ENCODE results near the gene RECK.

DNA sequence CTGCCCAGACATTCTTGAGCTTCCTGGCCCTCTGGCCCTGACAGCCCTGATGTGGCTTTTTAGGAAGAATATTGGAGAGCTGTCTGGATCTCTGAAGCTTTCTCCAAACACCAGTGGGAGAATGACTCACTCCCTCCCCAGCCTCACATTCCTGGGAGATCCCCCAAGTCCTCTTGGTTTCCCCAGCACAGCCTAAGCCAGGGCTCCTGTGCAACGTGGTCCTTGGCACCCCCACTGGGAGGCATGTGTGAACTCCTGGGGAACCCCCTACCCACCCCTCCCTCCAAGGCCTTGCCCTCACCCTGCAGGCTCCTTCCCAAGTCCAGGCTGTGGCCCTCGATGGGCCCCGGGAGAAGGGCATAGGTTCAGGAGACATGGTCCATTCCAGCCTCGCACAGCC is 112.5 kb downstream of the RECK start:
- TF ChIP-seq, protein P1, sequence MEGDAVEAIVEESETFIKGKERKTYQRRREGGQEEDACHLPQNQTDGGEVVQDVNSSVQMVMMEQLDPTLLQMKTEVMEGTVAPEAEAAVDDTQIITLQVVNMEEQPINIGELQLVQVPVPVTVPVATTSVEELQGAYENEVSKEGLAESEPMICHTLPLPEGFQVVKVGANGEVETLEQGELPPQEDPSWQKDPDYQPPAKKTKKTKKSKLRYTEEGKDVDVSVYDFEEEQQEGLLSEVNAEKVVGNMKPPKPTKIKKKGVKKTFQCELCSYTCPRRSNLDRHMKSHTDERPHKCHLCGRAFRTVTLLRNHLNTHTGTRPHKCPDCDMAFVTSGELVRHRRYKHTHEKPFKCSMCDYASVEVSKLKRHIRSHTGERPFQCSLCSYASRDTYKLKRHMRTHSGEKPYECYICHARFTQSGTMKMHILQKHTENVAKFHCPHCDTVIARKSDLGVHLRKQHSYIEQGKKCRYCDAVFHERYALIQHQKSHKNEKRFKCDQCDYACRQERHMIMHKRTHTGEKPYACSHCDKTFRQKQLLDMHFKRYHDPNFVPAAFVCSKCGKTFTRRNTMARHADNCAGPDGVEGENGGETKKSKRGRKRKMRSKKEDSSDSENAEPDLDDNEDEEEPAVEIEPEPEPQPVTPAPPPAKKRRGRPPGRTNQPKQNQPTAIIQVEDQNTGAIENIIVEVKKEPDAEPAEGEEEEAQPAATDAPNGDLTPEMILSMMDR (conservative IDR thresholded peaks at IDR 0.05), result no peak
- no peak for TF ChIP-seq EZH2 (IDR thresholded peaks at IDR 0.05; ENCODE audit: low read depth)

Data from PC-9 (cell line).